ENCODE results near the gene MCF2L2.

GRCh38 chr3:183290216-183290615, 138.2 kb downstream of the MCF2L2 start:
- TF ChIP-seq, protein P1, sequence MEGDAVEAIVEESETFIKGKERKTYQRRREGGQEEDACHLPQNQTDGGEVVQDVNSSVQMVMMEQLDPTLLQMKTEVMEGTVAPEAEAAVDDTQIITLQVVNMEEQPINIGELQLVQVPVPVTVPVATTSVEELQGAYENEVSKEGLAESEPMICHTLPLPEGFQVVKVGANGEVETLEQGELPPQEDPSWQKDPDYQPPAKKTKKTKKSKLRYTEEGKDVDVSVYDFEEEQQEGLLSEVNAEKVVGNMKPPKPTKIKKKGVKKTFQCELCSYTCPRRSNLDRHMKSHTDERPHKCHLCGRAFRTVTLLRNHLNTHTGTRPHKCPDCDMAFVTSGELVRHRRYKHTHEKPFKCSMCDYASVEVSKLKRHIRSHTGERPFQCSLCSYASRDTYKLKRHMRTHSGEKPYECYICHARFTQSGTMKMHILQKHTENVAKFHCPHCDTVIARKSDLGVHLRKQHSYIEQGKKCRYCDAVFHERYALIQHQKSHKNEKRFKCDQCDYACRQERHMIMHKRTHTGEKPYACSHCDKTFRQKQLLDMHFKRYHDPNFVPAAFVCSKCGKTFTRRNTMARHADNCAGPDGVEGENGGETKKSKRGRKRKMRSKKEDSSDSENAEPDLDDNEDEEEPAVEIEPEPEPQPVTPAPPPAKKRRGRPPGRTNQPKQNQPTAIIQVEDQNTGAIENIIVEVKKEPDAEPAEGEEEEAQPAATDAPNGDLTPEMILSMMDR (IDR thresholded peaks at IDR 0.05), result no peak
- no peak for TF ChIP-seq ZFX (IDR thresholded peaks at IDR 0.05; ENCODE audit: borderline replicate concordance)

All from 22Rv1 (cell line).